GM19023 (cell line): ENCODE results near the gene KATNAL2.
"Not testable (repeated sequence)": the region's sequence is repeated elsewhere in the genome, so short reads cannot be mapped to it uniquely, and the experiment has no call there.

Source experiments
- ATAC-seq: cut with Tn5 transposase; IDR thresholded peaks from one replicate; pipeline ENCODE4 v1.9.1; 2021; ENCODE audit warnings: mild to moderate bottlenecking, moderate library complexity; ENCODE audit not compliant: unreplicated experiment

The KATNAL2 gene

GRCh38 chr18:46939337-46939963 lies 22.0 kb downstream of the KATNAL2 start:
- no peak for ATAC-seq

DNA sequence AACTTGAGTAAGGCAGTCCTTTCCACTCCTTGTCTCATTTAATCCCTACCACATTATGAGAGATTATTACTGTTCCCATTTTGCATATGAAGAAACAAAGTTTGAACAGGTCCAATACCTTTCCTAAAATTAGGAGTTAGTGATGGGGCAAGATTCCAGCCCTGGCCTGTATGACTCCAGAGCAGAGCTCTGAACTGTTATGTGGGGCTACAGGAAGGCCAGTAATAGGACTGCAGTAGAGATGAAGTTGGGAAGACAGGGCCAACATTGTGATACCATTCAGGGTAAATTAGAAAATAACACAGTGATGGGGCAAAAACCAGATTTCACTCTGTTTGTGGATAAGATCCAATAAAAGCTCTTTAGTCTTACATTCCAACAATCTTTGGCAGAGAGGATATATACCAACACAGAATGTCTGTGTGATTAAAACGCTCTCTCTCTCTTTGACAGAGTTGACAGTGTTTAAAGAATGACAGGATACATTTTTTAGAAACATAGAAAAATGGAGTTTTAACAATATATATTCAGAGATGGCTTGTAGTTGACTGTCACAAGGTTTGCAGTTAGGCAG lies 22.7 kb downstream of the KATNAL2 start:
- no peak for ATAC-seq

DNA sequence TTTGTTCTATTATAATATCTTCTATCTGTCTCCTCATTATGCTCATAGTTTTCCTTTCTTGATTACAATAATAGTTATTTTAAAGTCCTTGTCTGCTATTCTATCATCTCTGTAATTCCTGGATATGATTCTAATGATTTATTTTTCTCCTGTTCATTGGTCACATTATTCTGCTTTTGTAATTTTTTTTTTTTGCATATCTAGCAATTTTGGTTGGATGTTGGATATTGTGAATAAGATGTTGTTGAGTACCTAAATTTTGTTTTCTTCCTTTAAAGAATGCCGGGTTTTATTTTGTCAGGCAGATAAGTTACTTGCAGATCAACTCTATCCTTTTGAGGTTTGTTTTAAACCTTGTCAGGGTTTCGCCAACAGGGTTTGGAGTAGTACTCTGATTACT lies 25.2 kb downstream of the KATNAL2 start:
- no peak for ATAC-seq

DNA sequence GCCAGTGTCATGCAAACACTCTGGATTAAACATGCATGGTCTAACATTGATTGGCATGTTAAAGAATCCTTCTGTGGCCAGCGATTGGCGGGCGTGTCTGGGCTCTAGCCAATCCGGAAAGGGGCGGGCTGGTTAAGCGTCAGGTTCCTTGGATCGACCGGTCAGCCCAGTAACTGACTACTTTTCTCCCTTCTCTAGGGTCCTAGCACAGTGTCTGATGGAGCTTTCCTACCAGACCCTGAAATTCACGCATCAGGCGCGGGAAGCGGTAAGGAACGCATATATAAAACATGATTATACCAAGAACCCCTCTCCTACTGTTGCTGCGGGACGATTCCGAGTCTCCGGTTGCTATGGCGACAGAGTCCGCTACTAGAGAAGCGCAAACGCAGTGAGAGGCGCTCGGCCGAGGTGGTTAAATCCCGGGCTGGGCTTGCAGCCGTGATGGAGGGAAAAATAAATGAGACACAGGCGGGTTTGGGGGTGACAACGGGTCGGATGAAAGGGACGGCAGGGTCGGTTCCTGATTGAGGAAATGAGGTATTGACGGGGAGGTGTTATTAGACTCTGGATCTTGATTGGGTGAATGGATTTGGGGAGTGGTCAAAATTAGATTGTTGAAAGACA lies 29.4 kb downstream of the KATNAL2 start:
- ATAC-seq, result peak; percentile 100

- ATAC-seq, result no peak
Observed at GRCh38 chr18:46950064-46950656, 32.8 kb downstream of the KATNAL2 start.

DNA sequence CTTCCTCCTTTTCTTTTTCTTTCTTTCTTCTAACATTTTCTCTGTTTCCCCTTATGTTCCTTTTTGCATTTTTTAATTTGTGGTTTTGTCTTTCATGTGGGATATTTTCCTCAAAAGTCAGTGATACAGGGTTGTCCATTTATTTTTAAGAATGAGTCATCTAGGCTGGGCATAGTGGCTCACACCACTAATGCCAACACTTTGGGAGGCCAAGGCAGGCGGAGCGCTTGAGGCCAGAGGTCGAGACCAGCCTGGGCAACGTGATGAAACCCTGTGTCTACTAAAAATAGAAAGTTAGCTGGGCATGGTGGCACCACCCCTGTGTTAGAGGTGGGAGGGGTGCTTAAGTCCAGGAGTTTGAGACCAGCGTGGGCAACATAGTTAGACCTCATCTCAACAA lies 35.8 kb downstream of the KATNAL2 start:
- ATAC-seq, result no peak

DNA sequence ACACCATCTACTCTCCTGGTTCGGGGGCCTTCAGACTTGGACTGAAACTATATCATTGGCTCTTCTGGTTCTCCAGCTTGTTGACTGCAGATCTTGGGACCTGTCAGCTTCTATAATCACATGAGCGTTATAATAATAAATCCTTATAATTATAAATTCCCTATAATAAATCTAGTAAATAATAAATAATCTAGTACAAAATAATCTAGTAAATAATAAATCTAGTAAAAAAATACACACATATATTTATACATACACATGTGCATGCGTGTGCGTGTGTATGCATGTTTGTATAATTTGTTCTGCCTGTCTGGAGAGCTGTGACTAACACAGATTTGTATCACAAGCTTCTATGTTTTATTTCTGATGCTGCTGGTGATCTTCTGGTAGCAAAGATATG lies 40.8 kb downstream of the KATNAL2 start:
- ATAC-seq, result no peak

- not testable (repeated sequence) for ATAC-seq
Observed at GRCh38 chr18:46963656-46964578, 46.5 kb downstream of the KATNAL2 start.

- ATAC-seq, result not testable (repeated sequence)
Observed at GRCh38 chr18:46964579-46965293, 47.3 kb downstream of the KATNAL2 start.

DNA sequence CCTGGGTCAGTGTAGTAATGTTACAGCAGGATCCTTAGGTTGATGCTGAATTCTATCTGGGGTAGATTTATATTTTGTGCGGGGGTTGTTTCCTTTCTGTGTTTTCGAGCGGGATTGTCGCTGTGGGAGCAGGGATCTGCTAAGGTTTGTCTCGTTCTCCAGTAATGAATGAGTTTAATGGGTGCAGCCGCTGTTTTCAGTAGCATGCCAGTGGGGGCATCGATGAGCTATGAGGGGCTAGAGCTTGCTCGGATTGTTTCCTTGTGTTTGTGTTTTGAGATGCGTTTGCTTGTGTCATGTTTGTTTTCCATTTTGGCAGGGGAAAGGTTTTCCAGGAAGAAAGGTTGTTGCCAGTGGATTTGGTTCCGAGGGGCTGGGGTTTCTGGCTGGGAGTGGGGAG lies 48.9 kb downstream of the KATNAL2 start:
- not testable (repeated sequence) for ATAC-seq

DNA sequence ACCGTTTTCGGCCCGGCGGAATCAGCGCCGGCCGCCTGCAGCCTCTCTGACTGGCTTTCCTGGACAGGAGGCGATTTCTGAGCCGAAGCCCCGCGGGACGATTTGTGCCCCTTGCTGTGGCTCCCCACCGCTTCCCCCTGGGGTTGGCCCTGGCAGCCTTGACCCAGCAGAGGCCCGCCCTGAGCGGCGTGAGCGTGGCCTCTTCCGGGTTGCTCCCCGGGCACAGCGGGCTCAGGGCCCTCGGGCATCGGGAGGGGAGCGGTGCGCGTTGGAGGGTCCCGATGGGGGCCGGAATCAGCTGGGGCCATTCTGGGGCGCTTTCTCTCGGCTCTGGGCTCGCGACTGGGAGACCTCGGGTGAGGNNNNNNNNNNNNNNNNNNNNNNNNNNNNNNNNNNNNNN lies 52.1 kb downstream of the KATNAL2 start:
- ATAC-seq, result not testable (repeated sequence)

- not testable (repeated sequence) for ATAC-seq
Observed at GRCh38 chr18:47019870-47020269, 102.5 kb downstream of the KATNAL2 start.

- ATAC-seq, result not testable (repeated sequence)
Observed at GRCh38 chr18:47020757-47021156, 103.4 kb downstream of the KATNAL2 start.

DNA sequence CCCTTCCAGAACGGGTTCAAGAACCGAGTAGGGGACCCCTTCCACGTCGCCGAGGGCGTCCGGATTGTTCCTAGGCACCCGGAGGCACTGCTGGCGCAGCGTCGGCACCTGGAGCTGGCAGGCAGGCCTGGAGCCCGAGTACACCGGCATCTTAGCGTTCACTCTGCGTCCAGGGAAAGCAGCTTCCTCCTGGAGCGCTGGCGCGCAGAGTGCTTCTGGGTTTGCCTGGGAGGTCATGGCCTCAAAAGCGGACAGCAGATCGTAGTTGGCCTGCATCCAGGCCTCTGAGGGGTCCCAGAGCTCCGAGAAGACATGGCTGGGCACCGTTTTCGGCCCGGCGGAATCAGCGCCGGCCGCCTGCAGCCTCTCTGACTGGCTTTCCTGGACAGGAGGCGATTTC lies 105.4 kb downstream of the KATNAL2 start:
- not testable (repeated sequence) for ATAC-seq

DNA sequence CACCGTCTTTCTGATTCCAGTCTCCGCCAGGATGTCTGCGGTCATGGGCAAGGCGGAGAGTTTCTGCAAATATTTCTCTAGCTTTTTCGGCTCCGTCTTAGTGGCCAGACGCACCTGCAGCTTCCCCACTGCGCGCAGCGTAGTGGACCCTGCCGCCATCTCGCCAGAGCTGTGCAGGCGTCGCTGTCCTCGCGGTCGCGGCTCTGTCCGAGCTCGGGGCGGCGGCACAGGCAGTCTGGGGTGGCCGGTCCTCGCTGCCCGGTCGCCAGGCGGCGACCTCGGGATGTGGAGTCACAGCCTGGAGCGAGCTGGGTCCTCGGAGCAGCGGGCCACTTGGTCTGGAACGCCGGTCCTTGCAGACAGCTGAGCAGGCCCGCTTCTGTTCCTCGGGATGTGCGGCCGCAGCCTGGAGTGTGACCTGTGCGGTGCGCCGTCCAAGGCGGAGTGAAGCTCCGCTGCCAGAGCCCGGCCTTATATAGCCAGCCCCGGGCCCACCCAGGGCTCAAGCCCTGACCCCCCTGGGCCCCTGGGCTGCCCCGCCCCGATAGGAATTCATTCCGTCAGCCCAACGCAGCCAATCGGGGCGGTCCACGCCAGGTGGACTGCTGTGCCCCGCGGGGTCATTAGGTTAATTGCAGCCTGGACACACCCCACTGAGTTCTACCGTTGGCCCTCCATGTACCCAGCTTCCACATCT lies 106.5 kb downstream of the KATNAL2 start:
- not testable (repeated sequence) for ATAC-seq

DNA sequence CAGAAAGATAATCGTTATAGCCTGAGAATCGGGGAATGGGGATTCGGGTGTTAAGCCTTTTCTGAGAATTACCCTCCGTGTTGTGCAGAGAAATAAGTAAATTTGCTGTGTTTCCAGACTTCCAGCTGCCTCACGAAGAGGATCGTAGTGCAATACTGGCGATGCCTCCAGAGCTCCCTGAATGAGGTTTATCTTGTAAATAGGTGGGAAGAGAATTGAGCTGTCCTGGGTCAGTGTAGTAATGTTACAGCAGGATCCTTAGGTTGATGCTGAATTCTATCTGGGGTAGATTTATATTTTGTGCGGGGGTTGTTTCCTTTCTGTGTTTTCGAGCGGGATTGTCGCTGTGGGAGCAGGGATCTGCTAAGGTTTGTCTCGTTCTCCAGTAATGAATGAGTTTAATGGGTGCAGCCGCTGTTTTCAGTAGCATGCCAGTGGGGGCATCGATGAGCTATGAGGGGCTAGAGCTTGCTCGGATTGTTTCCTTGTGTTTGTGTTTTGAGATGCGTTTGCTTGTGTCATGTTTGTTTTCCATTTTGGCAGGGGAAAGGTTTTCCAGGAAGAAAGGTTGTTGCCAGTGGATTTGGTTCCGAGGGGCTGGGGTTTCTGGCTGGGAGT lies 108.3 kb downstream of the KATNAL2 start:
- ATAC-seq, result not testable (repeated sequence)

- not testable (repeated sequence) for ATAC-seq
Observed at GRCh38 chr18:47028738-47029137, 111.3 kb downstream of the KATNAL2 start.

GRCh38 chr18:47029684-47030353 lies 112.4 kb downstream of the KATNAL2 start:
- not testable (repeated sequence) for ATAC-seq

DNA sequence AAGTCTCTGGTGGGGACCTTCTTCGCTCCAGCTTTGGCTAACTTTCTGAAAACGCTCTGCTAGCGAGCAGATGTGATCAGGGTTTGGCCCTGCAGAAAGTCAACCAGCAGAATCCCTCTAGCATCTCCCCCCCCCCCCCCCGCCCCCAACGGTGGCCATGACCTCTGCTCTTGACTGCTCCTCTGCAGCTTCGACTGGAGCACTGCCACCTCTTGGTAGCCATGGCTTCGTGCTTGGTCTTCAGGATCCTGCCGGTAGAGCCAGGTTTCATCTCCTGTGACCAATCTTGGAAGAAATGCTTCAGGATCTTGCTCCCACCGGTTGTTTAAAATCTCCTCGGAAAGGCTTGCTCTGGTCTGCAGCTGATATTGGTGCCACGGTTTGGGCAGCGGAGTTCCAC lies 113.5 kb downstream of the KATNAL2 start:
- ATAC-seq, result not testable (repeated sequence)
